ENCODE data around the gene LOC128125822.

LOC128125822 gene

DNA sequence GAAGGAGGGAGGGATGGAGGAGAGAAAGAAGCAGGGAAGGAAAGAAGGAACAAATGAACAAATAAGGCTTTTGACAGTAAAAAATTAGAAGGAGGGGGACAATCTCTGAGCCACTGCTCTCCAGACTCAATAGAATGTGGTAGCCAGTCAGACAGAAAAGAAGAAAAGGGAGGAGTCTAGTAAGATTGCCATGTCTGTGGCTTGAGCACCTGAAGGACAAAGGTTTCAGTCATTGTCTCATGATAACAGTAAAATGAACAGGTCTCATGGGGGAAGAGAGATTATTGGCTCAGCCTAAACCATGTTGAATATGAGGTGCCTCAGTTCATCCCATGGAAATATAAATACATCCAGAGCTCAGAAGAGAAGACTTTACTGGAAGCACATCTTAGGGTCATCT is 14.0 kb upstream of the LOC128125822 start:
- no peak for FAIRE-seq

DNA sequence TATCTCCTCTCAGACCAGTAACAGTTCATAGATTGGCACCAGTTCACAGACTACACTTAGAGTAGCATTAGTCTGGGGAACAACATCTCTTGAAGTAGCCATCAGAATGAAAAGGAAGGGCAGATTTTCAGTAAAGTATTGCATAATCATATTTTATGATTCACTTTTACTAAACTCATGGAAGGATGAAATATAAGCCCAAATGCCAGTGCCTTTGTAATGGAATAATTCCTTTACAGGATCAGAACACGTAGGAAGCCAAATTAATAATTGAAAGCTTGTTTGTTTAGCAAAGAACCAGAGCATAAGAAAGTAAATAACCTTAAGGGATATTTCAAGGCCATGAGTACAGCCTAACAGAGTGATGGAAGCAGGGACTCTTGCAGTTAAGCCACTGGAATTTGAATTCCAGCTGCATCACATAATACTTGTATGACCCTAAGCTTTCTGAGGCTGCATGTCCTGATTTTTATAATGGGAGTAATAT is 11.4 kb upstream of the LOC128125822 start:
- no peak for FAIRE-seq

DNA sequence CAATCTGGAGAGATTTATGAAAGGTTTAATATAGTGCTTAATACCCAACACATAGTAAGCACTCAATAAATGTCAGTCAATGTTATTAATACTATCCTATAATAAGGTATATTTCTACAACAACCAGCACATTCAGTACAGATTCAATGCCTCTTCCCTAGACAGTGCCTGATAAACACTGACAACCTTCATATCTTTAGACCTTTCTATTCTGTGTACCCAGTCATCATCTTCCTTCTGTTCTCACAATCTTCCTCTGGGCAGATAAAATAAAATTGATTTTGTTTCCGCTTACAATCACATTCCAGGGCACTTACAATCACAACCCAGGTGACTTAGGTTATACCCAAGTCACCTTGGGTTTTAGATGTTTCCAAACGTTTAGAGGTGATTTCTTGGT is 11.0 kb upstream of the LOC128125822 start:
- FAIRE-seq = no peak

DNA sequence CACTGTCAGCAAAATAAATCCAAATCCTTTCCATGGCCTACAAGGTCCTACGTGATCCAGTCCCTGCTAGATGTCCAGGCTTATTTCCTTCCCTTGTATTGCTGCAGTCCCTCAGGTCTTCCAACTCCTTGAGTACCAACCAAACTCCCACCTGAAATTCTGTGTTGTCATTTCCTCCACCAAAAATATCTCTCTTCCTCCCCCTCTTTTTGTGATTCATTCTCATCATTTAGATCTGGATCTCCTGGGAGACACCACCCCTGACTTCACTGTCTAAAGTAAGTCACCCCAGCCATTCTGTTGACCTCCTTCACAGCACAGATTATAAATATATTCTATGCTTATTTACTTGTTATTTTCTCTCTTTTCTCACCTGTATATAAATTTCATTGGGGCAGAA is 9.0 kb upstream of the LOC128125822 start:
- no peak for FAIRE-seq

DNA sequence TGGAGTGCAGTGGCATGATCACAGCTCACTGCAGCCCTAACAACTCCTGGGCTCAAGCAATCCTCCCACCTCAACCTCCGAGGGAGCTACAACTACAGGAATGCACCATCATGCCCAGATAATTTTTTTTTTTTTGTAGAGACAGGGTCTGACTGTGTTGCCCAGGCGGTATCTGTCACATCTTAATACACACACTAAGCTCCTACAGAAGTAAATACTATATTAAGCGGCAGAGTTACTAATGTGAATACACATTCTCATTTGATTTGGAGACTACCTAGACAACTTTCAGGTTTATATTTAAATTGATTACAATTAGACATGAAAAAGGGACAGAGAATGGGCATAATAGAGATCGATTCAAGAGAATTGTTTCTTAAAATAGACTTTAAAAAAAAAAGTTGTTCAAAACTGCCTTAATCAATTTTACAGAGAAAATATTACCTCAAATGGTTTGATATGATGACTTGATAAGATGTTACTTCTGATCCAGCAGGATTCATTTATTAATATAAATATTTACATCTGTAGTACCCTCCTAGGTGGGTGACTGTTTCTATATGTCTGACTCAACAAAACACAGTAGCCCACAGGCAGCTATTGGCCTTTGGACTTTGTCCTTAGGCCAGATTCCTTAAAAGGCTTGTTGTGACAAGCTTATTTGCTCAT is 7.1 kb upstream of the LOC128125822 start:
- no peak for FAIRE-seq

DNA sequence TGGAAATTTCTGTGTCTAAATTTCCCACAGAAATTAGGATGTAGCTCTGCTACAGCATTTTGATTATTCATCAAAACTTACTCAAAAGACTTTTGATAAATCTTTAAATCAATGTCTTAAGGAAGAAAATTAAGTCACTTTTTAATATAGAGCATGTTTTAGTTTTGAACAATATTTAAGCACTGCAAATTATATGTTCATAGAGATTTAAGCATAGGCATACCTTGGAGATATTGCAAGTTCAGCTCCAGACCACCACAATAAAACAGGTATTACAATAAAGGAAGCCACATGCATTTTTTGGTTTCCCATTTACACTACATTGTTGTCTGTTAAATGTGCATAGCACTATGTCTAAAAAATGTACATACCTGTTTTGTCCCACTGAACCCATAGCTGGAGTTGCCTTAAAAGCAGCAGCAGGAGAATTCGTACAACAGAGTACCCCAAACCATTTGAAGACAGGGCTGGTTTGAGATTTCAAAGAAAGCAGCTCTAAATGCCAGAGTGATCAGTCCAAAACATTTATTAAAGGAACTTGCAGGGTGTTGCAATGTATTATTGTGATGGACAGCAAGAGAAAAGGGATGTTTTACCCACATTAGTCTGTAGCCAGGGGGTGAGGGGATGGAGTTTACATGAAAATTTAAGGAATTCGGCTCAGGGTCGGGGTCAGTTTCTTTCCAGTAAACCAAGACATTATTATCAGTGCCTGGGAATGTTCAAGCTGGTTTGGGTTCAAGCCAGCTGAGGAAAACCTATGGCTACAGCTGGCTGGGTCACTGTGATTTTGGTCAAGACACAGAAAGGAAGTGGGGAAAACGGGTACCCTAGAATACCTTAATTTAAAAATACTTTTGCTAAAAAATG is 6.3 kb upstream of the LOC128125822 start:
- no peak for FAIRE-seq

DNA sequence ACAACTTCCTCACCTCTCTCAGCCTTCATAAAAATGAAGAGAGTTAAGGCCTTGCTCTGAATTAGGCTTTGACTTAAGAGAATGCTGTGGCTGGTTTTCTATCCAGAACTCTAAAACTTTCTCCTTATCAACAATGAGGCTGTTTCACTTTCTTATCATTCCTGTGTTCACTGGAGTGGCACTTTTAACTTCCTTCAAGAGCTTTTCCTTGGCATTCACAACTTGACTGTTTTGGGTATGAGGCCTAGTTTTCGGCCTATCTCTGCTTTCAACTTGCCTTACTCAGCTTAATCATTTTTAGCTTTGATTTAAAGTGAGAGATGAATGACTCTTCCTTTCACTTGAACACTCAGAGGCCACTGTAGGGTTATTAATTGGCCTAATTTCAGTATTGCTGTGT is 4.3 kb upstream of the LOC128125822 start:
- FAIRE-seq = no peak

DNA sequence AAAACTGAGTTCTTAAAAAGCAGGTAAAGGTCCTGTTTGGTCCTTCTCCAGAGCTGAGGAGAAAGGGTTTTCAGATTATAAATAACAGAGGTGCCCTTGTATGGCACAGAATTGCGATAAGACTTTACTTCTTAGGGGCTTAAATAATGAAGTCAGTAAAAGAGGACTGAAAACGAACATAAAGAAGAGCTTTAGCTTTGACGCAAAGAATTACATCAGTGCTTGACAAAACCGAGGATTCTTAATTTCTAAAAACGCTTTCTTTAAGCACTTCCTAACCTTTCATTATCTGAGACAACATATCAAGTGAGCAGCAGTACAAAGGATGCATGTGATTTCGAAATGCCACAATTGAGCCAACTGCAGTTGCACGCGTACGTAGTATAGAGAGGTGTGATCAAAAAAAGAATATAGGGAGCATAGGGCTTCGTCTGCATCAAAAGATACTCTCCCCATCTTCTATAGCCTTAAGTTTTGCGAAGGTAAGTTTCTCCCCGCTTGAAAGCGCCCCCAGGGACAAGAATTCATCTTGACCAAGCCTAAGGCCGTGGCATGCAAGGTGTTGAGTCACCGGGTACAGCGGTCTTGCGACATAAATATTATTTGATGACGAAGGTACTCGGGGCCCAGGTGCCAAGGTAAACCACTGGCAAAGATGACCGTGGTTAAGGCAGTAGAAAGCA is 778 bp upstream of the LOC128125822 start:
- no peak for FAIRE-seq

DNA sequence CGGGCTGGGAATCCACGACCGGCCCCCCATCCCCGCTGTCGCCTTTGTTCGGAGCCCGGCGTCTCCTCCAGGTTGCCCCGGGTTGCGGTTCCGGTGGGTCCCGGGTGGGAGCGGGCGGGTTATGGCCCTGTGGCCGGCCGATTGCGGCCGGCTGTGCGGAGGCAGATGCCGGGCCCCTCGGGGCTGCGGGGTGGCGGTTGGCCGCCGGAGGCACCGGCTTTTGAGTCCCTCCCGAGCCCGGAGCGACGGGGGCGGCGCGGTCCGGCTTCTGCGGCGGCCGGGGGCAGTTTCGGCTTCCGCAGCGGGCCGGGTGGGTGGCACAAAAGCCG is 431 bp downstream of the LOC128125822 start:
- FAIRE-seq = no peak

DNA sequence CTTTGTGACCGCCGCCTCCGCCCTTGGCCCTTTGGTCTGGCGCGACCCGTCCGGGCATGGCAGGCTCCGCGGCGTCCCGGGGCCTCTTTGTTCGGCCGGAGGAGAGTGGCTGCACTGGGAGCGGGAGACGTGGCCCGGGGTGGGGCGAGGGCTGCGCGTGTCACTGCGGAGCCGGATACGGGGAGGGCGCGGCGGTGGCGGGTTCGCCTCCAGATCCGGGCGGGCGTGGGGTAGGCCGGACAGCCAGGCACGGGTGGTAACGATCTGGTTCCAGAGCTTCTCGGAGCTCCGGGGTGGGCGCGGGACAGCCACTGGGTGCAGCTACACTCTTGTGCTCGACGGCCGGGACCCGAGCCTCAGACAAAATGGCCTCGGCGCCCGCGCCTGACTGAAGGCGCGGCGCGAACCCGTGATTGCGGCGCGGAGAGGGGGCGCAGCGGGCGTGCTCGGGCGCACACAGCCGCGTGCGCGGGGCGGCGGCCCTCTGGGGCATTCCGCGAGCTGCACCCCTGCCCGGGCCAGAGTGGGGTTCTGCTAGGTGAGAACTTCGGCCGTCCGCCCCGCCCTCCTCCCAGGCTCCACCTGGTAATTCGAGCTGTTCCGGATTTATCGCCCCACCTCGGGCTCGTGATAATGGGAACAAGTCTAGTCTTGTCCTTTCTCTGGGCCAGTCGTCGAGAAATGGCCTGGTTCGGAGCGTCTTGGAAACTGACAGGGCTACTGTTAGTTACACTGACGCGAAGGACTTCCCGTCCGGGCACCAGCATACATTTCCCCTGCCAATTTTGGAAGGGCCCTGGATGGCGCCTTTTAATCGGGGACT is 1.0 kb downstream of the LOC128125822 start:
- FAIRE-seq = no peak

DNA sequence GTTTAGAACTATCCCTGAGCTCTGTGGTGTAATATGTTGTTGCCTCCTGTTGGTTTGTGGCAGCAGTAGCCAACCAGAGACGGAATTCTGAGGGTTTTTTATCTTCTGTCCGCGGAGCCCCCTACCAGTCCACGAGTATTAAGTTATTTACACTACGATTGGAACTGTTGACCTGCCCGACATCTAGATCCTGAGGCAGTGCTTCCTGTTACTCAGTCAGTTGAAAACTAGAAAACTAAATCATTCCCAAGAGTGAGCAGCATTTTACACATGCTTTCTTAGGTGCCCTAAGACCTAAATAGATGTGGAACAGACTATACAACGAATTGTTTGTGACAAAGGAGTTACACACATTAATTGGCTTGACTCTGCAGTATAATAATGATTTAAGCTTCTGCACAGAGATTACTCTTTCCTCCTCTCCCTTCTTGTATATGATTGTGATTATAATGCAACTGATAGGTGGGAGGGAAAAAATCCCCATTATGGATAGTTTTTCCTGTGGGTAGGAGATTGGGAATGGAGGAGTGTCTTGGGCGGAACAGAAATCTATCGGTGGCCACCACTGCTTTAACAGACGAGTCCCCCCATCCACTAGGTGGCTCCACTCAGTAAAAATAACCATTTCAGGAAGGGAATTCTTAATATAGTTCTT is 1.7 kb downstream of the LOC128125822 start:
- FAIRE-seq = no peak

DNA sequence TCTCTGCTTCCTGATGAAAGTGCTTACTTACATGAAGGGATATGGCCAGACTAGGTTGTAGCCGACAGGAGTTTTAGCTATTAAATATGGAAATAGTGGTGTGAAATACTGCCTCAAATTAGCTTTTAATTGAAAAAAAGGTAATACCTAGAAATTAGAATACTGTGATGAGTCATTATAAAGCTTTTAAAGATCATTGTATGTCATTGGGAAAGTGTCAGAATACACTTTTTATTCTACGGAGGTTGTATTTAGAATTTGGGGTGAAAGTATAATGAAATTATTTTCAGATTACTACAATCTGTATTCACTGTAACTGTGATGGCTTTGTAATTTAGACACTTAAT is 2.2 kb downstream of the LOC128125822 start:
- no peak for FAIRE-seq

DNA sequence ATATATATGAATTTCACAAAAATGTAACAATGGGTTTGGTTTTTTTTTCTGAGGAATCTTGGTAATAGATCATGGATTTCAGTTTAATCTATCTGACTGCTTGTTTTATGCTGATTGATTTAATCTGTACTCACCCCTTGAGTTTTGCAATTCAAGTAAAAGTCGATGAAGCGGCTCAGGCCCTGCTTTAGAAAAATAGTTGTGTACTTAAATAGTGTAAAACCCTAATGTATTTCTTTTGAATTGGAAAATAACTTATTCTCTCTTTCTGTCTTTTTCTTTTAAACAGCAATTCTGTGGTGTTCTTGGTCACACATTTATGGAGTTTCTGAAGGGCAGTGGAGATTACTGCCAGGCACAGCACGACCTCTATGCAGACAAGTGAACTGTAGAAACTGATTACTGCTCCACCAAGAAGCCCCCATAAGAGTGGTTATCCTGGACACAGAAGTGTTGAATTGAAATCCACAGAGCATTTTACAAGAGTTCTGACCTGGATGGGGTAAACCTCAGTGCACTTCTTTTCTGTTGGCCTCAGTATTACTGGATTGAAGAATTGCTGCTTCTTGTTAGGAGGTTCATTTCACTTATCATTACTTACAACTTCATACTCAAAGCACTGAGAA is 4.0 kb downstream of the LOC128125822 start:
- FAIRE-seq = no peak

DNA sequence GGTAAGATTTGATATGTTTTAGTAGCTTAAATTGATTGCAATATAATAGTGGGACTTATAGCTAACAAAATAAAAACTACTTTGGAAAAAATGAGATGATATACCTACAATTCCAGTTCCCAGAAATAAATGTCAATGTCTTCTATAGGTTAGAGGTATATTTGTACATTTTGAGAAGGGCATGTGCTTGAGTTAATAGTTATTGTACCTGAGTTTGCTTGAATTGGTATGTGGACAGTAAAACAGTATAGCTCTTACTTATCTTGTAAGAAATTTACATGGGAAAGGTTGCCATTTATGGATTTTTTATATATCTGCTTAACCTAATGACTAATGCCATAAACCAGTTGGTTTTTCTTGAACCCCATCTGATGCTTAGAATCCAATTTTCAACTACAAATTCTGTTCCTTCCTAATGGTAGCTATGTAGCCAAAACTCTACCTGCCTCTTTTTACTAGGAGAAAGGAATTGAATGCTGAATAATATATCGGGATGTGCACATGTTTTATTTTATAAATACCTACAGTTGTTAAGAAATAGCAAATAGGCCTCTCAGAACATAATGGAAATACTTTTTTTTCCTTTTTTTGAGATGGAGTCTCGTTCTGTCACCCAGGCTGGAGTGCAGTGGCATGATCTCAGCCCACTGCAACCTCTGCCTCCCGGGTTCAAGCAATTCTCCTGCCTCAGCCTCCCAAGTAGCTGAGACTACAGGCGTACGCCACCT is 4.9 kb downstream of the LOC128125822 start:
- FAIRE-seq = no peak

DNA sequence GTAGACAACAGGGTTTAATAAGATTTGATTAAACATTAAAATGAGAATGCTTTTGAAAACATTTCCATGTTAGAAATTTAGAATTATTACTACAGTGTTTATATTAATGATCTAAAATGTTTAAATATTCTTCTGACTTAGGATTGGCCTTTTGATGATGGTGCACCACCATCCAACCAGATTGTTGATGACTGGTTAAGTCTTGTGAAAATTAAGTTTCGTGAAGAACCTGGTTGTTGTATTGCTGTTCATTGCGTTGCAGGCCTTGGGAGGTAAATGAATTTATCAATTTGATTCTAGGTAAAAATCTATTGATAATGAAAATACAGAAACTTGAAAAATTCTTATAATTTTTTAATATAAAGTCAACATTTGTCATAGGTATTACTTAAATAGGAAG is 6.5 kb downstream of the LOC128125822 start:
- FAIRE-seq = no peak

DNA sequence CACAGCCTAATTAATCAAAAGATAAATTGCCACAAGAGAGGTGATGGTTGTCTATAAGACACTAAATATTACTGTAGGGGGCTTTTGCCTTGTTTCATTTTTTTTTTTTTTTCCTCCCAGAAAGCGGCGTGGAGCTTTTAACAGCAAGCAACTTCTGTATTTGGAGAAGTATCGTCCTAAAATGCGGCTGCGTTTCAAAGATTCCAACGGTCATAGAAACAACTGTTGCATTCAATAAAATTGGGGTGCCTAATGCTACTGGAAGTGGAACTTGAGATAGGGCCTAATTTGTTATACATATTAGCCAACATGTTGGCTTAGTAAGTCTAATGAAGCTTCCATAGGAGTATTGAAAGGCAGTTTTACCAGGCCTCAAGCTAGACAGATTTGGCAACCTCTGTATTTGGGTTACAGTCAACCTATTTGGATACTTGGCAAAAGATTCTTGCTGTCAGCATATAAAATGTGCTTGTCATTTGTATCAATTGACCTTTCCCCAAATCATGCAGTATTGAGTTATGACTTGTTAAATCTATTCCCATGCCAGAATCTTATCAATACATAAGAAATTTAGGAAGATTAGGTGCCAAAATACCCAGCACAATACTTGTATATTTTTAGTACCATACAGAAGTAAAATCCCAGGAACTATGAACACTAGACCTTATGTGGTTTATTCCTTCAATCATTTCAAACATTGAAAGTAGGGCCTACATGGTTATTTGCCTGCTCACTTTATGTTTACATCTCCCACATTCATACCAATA is 7.8 kb downstream of the LOC128125822 start:
- no peak for FAIRE-seq

DNA sequence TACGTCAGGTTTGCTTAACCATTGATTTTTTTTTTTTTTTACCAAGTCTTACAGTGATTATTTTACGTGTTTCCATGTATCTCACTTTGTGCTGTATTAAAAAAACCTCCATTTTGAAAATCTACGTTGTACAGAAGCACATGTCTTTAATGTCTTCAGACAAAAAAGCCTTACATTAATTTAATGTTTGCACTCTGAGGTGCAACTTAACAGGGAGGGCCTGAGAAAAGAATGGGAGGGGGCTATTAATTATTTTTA is 8.4 kb downstream of the LOC128125822 start:
- FAIRE-seq = no peak

DNA sequence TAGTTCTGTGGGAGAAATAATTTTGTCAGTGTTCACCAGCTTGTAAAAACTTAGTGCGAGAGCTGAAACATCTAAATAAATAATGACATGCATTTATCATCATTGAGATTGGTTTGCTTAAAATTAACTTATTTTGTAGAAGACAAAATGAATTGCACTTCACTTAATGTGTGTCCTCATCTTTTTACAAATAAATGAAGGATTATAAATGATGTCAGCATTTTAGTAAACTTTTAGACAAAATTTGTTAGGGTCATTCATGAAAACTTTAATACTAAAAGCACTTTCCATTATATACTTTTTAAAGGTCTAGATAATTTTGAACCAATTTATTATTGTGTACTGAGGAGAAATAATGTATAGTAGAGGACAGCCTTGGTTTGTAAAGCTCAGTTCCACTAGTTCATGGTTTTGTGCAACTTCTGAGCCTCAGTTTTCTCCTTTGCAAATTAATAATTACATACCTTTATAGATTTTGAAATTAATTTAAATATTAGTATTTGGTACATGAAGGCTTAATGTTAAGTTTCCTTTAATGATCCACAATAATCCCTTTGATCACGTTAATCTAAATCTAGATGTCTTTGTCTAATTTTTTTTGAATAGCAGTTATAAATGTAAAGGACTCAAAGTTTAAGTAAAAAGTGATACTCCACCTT is 9.2 kb downstream of the LOC128125822 start:
- FAIRE-seq = no peak

DNA sequence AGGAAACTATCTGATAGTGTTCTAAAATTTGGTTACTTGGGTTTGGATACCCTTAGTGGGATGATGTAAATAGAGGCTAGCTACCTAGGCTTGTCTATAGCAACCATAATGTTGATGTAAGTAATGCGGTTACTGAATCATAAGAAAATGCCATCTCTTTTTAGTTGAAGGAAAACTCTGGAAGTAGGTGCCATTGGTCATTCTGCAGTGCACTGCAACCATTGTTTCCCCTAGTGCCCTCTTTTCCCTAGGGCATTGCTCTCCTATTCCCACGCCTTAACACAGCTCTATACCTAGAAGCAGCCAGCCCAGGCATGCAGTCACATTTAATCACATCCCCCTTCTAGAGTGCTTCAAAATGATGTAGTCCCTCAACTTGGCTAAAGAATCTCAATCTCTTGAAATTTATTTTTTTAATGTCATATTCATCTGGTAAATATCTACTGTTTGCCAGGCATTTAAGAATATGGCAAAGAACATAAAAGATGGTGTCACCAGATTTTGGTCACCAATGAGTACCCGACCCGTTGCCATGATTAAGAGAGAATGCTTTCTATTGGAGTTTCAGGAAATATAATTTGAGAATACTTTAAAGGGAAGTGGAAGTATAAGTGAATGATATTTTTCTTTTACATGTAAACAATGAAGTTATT is 10.4 kb downstream of the LOC128125822 start:
- FAIRE-seq = no peak

DNA sequence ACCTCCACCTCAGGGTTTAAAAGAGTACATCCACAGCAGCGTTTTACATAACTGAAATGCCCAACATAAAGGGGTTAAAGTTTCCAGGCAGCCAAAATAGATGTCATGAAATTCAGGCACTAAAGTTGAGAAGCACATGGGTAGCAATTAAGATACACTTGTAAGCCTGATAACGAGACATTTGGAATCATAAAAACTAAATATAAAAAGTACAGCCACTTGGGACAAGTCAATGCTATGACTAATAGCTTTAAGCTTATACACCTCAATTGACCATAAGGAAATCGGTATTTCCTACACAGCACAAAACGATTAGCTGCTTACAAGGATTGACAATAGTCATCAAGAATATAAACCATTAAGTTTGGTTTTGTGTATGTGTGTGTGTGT is 11.8 kb downstream of the LOC128125822 start:
- no peak for FAIRE-seq

Measured in A204.1 (cell line).